ENCODE results near the gene EVC.

The EVC gene

GRCh38 chr4:5730993-5731990, 20.3 kb downstream of the EVC start:
- DNase-seq (ENCODE audit: low read depth, low spot score): no peak

DNA sequence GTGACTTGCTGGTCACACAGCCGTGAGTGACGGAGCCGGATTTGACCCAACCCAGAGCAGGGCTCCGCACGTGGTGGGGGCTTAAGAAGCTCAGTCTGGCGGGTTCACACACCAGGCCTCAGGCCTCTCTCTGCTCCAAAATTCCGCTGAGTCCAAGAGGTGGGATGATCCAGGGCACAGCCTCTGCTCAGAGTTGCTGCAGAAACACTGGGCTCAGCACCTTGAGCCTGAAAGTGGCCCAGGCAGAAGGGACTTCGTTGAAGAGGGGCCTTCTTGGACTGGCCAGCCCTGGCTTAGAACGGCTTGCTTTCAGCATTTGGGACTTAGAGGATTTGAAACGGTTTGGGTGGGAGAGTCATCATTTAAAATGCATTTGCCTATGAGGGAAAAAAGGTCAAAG, 21.2 kb downstream of the EVC start:
- no peak for DNase-seq (ENCODE audit: low read depth, low spot score)

DNA sequence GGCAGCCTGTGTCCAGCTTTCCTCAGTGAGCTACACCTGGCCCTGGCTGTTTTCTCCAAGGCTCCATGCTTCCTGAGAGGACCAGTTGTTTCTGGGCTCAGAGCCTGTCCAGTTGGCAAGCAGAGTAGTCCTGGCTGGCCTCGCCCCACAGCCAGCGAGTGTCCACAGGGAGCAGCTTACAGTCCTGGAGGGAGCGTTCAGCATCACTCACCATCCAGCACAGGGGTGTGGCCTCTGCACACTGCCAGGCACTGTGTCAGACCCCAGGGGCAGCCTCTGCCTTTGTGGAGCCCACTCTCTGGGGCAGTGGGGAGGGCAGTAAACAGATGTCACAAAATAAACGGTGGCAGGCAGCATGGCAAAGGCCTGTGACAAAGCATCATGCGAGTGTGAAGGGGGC, 23.9 kb downstream of the EVC start:
- no peak for DNase-seq (ENCODE audit: low read depth, low spot score)

DNA sequence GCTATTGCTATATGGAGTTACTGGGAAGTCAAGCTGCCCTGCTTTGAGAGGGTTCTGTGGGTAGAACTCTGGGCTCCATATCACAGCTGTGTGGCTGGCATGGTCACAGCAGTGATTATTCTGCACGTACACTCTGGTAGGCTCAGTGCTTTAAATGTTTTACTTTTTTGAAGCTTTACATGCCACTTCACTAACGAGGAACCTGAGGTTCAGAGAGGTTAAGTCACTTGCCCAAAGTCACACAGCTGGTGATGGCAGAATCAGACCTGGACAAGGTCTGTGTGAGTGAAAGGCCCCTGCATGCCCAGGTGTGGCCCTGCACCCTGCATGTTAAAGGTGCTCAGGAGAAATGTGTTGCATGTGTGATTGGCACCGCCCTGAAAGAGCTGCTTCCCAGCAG, 24.5 kb downstream of the EVC start:
- DNase-seq (ENCODE audit: low read depth, low spot score): no peak

DNA sequence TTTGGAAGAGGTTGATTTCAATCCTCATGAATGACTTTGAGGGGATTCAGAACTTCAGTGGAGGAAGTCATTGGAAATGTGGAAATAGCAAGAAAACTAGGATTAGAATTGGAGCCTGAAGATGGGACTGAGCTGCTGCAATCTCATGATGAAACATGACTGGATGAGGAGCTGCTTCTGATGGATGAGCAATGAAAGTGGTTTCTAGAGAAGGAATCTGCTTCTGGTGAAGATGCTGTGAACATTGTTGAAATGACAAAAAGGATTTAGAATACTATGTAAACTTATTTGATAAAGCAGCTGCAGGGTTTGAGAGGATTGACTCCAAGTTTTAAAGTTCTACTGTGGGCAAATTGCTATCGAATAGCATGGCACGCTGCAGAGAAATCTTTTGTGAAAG, 27.1 kb downstream of the EVC start:
- no peak for DNase-seq (ENCODE audit: low read depth, low spot score)

- no peak for DNase-seq (ENCODE audit: low read depth, low spot score)
These were observed 31.4 kb downstream of the EVC start for GRCh38 chr4:5742388-5742787.

DNA sequence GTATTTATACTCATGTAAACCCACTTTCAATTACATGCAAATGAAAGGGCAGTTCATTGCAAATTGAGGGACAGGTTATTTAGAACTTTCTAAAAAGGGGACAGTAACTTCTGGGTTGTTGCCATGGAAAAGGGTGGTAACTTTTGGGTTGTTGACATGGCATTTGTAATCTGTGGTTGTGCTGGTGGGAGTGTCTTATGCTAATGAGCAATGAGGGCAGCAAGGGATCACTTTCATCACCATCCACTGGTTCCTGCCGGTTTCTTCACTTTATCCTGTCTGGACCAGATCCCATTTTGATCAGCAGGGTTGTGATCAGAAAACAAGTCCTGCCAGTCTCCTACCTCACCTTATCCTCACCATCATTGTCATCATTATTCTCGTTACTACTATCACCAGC, 32.0 kb downstream of the EVC start:
- no peak for DNase-seq (ENCODE audit: low read depth, low spot score)

DNA sequence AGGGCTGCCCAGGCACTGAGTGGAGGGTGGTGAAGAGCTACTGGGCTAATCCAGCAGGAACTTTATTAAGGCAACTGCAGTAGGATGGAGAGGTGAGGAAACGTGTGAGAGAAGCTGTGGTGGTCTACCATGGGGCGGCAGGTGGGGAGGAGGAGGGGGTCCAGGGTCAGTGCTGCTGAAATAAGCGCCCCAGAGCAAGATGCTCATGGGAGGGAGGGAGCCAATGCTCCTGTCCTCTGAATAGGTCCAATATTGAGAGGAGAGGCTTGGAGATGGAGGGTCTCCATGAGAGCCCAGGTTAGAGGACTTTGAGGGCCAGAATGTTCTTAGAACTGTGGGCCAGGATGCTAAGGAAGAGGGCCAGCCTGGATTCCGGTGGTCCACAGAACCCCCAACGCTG, 35.2 kb downstream of the EVC start:
- no peak for DNase-seq (ENCODE audit: low read depth, low spot score)

GRCh38 chr4:5746829-5747737, 36.1 kb downstream of the EVC start:
- DNase-seq (ENCODE audit: low read depth, low spot score): no peak

DNA sequence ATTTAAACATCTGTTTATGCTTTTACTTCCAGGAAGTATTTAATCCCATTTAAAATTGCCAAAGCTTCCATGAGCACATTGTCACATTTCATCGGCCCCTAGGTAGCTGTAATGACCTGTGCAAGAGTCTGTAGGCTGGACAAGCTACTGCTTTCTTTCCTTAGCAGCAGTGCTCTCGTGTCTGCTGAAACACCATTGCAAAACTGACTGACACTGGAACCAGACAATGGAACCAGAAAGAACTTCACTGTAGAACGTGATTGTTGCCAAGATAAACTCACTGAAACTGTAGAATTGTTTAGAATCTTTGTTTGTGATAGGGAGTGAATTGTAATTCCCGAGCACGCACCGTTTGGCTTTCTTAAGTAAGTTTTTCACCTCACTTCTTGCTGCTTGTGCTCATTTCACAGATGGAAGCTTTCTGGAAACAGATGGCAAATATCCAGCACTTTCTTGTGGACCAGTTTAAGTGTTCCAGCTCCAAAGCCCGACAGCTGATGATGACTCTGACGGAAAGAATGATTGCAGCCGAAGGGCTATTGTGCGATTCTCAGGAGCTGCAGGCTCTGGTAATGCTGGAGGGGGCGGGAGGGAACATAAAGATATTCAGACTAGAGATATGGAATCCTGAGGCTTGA, 36.9 kb downstream of the EVC start:
- DNase-seq (ENCODE audit: low read depth, low spot score): no peak

DNA sequence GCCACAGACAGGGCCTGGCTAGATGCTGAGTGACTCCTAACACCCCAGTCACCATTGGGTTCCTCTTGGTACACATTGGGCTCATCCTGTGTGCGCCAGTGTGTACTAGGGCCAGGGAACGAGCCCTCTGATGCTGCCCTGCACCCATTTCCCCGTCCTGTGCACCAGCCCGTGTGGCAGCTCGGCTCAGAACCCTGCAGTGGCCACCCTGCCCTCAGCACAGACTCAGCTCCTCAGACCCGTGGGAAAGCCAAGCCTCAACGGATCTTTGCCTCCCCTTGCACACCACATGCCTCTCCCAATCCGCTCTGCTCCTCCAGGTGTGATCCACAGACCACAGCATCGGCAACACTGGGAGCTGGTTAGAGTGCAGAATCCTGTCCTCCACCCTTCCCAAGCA, 38.6 kb downstream of the EVC start:
- DNase-seq (ENCODE audit: low read depth, low spot score): no peak

DNA sequence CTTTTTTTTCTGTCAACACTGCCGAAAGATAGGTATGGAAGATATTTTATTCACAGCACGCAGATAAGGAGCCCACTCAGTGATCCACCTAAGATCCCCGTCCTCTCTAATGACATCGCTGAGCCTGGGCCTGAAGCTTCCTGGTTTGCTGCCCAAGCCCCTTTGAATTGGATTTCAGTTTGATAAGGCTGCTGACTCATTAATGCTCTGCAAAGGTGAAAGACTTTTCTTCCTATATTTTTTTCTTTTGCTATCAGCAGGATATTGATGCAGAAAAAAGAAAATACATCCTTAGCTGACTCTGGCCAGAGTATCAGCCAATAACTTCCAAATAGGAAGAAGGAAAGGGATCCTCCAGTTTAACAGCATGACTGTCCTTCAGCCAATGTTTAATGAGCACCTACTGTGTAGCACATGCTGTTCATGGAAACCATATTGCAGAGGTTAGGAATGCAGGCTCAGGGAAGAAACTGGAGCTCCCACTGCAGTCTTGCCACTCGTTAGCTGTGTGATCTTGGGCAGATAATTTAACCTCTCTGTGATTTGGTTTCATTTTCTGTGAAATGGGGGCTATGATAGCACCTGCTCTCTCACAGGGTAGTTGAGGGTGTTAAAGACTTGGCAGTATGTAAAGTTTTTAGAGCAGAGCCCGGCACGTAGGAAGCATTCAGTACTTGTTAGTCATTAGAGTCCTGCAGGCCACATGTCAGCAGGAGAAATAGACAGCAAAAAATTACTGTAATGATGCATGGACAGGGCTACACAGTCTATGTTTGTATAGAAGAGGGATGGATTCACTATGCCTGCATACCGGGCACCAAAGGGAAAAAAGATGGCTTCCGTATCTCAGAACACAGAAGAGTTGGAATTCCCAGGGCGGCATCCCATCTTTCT, 39.3 kb downstream of the EVC start:
- DNase-seq (ENCODE audit: low read depth, low spot score): no peak

DNA sequence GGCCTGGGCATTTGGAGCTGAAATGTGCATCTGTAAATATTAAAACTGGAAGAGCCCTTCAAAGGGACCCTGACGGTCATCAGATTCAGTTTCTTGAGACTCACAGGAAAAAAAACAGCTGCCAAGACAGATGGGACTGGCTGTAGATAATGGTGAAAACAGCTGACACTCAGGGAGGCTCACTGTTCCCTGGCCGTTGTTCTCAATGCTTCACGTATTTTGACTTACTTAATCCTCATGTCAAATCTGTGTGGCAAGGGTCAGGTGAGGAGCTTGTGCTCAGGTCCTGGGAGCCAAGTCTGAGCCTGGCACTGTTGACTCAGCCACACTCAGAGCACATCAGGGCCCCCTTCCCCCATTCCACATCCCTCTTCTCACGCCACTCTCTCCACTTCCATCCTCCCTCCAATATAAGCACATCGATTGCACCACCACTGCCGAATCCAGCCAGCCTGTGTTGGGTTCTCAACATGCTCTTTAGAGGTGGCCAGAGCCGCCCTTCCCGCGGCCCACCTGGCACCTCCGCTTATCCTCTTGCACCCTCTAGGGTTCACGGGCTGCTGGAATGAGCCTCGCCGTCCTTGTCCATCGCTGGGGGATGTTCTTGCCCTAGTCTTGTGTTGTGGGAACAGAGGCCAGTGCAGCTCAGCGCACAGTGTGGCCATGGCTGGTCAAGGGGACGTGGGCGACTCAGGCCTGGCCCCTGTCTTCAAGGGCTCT, 40.1 kb downstream of the EVC start:
- no peak for DNase-seq (ENCODE audit: low read depth, low spot score)

DNA sequence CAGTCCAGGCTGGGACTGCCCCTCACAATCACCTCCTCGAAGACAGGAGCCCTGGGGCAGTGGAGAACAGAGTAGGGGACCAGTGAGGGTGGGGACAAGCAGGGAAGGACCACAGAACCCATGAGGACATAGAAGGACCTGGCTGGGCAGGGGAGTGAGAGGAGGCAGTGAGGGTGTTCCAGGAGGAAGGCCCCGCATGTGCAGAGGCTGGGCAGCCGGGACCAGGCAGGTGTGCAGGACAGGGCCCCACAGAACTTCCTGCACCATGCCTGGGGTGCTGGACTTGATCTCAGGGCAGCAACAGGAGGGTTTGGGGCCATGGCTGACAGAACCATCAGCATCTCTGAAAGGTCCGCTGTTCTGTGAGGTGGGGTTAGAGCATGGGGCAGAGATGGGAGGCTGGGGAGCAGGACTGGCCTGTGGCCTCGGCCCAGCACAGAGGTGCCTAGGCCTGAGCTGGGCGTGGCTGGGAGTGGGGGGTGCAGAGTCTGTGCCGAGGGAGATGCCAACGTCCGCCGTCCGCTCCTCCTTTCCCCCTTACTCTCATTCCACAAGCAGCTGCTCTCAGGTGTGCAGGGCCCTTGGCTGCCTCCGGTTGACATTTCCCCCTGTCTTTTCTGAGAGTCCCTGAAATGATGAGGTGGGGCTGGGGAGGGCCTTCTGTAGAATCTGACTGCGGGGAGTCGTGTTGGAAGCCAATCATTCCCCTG, 40.8 kb downstream of the EVC start:
- DNase-seq (ENCODE audit: low read depth, low spot score): no peak

- no peak for DNase-seq (ENCODE audit: low read depth, low spot score)
These were observed 41.6 kb downstream of the EVC start for GRCh38 chr4:5752376-5753184.

DNA sequence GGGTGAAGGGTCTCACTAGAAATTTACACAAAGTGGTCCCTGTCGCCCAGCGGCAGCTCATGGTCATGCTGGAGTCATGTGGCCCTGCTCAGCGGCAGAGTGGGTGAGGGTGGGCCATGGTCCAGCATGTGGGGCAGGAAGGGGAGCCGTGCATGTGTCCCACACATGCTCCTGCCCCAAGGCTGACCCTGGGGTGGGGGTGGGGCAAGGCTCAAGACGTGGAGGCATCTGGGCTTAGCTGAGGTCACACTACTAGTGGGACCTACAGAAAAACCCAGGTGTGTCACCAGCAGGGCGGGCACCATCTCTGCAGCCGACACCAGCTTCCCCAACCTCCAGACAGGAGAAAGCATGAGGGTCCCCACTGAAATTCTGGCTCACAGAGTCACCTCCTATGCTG, 42.4 kb downstream of the EVC start:
- no peak for DNase-seq (ENCODE audit: low read depth, low spot score)

DNA sequence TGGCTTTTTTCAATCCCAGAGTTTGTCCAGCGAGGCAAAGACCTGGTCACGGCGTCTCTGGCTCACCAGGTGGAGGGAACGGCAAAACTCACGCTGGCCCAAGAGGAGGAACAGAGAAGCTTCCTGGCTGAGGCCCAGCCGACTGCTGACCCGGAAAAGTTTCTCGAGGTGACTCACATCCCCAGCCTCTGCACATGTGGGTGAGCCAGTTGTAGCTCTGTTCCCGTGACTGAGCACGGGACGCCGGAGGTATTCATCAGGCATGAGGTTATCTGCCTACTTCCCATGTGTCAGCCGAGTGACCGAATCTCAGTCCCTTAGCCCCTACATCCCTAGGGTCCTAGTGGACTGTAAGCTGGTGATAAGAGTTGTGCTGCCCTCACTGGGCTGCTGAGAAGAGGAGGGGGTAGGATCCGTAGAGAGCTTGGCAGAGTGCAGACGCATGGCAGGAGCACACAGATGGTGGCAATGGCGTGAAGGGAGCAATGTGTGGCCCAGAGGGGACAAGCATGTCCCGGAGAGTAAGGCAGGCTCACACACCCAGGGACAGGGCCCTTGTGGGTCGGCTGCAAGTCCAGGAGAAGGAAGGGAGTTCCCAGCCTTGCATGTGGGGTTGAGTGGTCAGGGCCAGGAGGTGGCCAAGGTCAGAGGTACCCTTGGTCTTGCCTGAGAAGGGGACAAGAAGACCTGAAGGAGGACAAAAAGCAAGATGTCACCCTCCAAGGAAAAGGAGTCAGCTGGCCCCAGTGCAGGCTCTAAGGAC, 42.9 kb downstream of the EVC start:
- no peak for DNase-seq (ENCODE audit: low read depth, low spot score)

- DNase-seq (ENCODE audit: low read depth, low spot score): no peak
These were observed 43.5 kb downstream of the EVC start for GRCh38 chr4:5754529-5754881.
